Esophagus squamous epithelium (tissue), 5 donors: ENCODE results near the gene FOXK2. TPM values are rescaled to one million over a fixed set of nuclear protein-coding genes. Genes with fewer than 3 reads are reported as not detected.

Source experiments
- DNase-seq: peaks from one replicate; lab custom pipeline; 2025; lab: John Stamatoyannopoulos, UW
- H3K27ac ChIP-seq, 4 donors: fragments of 200-600 bp; sonication (generic); one replicate each; pipeline ENCODE4 v1.5.1; 2016 to 2019; ENCODE audit warnings: mild to moderate bottlenecking in 1 of 4
- H3K27me3 ChIP-seq, 4 donors: fragments of 200-600 bp; sonication (generic); 1 replicate in 3 of 4; 2 replicates in 1 of 4; pipeline versions ENCODE4 v1.5.1 to v1.6.0; 2017 to 2021; ENCODE audit warnings: antibody characterized with exemption in 1 of 4
- H3K36me3 ChIP-seq, 3 donors: fragments of 200-600 bp; sonication (generic); one replicate each; pipeline ENCODE4 v1.5.1; 2016 to 2019
- H3K4me1 ChIP-seq, 3 donors: fragments of 200-600 bp; sonication (generic); one replicate each; pipeline ENCODE4 v1.5.1; 2017 to 2019
- H3K4me3 ChIP-seq, 4 donors: fragments of 200-600 bp; sonication (generic); 1 replicate in 3 of 4; 2 replicates in 1 of 4; pipeline ENCODE4 v1.5.1; 2016 to 2019; ENCODE audit warnings: mild to moderate bottlenecking in 2 of 4, moderate library complexity in 1 of 4
- H3K9me3 ChIP-seq, 3 donors: fragments of 200-600 bp; sonication (generic); one replicate each; pipeline ENCODE4 v1.5.1; 2016 to 2019
- CTCF ChIP-seq, 6 experiments: fragments of 450-650 bp in 4 of 6; fragments of 200-600 bp in 2 of 6; sonication (generic) in 2 of 6; IDR thresholded peaks; one replicate each; pipeline ENCODE4 v1.5.1; 2016 to 2019; ENCODE audit warnings: antibody characterized with exemption in 6 of 6, mild to moderate bottlenecking in 4 of 6, moderate library complexity in 4 of 6
- POLR2A ChIP-seq, 4 donors: fragments of 450-650 bp; IDR thresholded peaks; one replicate each; pipeline ENCODE4 v1.6.1; 2017; ENCODE audit warnings: antibody characterized with exemption in 4 of 4, mild to moderate bottlenecking in 4 of 4, moderate library complexity in 3 of 4
- WGBS, 2 donors: methylation state at CpG; one replicate each; pipeline ENCODE4 v1.1.5; 2018; 5-methylcytosine and 5-hydroxymethylcytosine counted together
- intact Hi-C: fragments of 100-400 bp; cut with DNase I; formaldehyde crosslinking; loops from one replicate; pipeline ENCODE4 v1.15.0; 2022
- total RNA-seq, 4 donors: library from RNA; depleted of rRNA; stranded (reverse); fragments of >200 nt; gene quantifications; one replicate each; pipeline ENCODE4 v1.1.0, GENCODE V29; 2016
- donor health status: DM: yes; HTN: yes; CAD: no.

Gene FOXK2
- total RNA-seq, 4 donors from 2014 or later = 26.3 to 38.2 (median 34.5) TPM

GRCh38 chr17:82648742-82649331 is 129.3 kb downstream of the FOXK2 start:
- Histone ChIP-seq H3K4me1 (peaks cover 8 to 44% (median 17%) of the 10 kb centered on the region in 3 donors), H3K36me3 (peaks cover 0 to 13% (median 0%) of the 10 kb centered on the region in 3 donors), H3K9me3 (no peaks in the 10 kb centered on the region), H3K27me3 (no peaks in the 10 kb centered on the region), H3K27ac (peak overlapping the region; percentile 74 to 98 (median 88)), H3K4me3 (peak overlapping the region; percentile 17 to 64 (median 44))
- 0% methylated on average over 7 to 15 of the region's 37 CpGs for WGBS, 2 donors
- intact Hi-C loops = loop anchor here (5.0 kb wide), 1 partner anchor 103 kb away; the partner anchor contains the start of gene TBCD
- TF ChIP-seq CTCF (IDR thresholded peaks at IDR 0.05) (no peak), POLR2A (IDR thresholded peaks at IDR 0.05) (no peak)
- peak; percentile 38 for DNase-seq

GRCh38 chr17:82649501-82650261 is 130.1 kb downstream of the FOXK2 start:
- Histone ChIP-seq H3K9me3 (no peaks in the 10 kb centered on the region), H3K4me1 (peaks cover 8 to 45% (median 17%) of the 10 kb centered on the region in 3 donors), H3K36me3 (peaks cover 0 to 4% (median 0%) of the 10 kb centered on the region in 3 donors), H3K27me3 (no peaks in the 10 kb centered on the region), H3K27ac (peak overlapping the region in 1 of 4 donors; percentile 98), H3K4me3 (no peak overlapping the region)
- 68 to 87% methylated on average over 5 to 11 of the region's 22 CpGs for WGBS, 2 donors
- no peak for TF ChIP-seq CTCF (IDR thresholded peaks at IDR 0.05)
- no peak for TF ChIP-seq POLR2A (IDR thresholded peaks at IDR 0.05)
- DNase-seq = no peak
- intact Hi-C loops = loop anchor here (5.0 kb wide), 1 partner anchor 103 kb away; the partner anchor contains the start of gene TBCD

- Histone ChIP-seq H3K27ac (no peak overlapping the region), H3K4me3 (no peak overlapping the region), H3K36me3 (peaks cover 0 to 7% (median 0%) of the 10 kb centered on the region in 3 donors), H3K9me3 (no peaks in the 10 kb centered on the region), H3K27me3 (no peaks in the 10 kb centered on the region), H3K4me1 (peaks cover 8 to 41% (median 15%) of the 10 kb centered on the region in 3 donors)
- WGBS, 2 donors = 70 to 77% methylated on average over 10 of the region's 10 CpGs
- no peak for DNase-seq
- TF ChIP-seq POLR2A (IDR thresholded peaks at IDR 0.05) (no peak), CTCF (IDR thresholded peaks at IDR 0.05) (no peak)
- intact Hi-C loops = no loop called here
Measured at GRCh38 chr17:82650723-82651122, 131.2 kb downstream of the FOXK2 start.

- intact Hi-C loops = no loop called here
- TF ChIP-seq POLR2A (IDR thresholded peaks at IDR 0.05) (no peak), CTCF (IDR thresholded peaks at IDR 0.05) (no peak)
- H3K27ac ChIP-seq = peak overlapping the region in 2 of 4 donors; percentile 49 to 70
Measured at GRCh38 chr17:82653651-82654528, 134.4 kb downstream of the FOXK2 start.

More at GRCh38 chr17:82653651-82654528, 134.4 kb downstream of the FOXK2 start:
- Histone ChIP-seq H3K27me3 (no peaks in the 10 kb centered on the region), H3K36me3 (peaks cover 0 to 39% (median 0%) of the 10 kb centered on the region in 3 donors), H3K9me3 (no peaks in the 10 kb centered on the region), H3K4me3 (no peak overlapping the region), H3K4me1 (peaks cover 0 to 20% (median 0%) of the 10 kb centered on the region in 3 donors)
- DNase-seq = no peak
- WGBS, 2 donors = 75 to 87% methylated on average over 11 to 16 of the region's 30 CpGs

Other genes starting within 250 kb of the FOXK2 start
- gene CSNK1D, start 246.0 kb upstream of the FOXK2 start, total RNA-seq = 100 to 1,000 TPM in 1 of 4 donors, 10 to 100 TPM in 3; 24.6 to 102 (median 57.1) TPM
- gene CD7, start 202.1 kb upstream of the FOXK2 start, total RNA-seq = 1 to 10 TPM; 3.0 to 4.4 (median 4.1) TPM
- 10 to 100 TPM in 1 of 4 donors, 1 to 10 TPM in 3; 4.3 to 19.5 (median 6.5) TPM for gene SECTM1, start 186.0 kb upstream of the FOXK2 start, total RNA-seq
- gene TEX19, start 160.5 kb upstream of the FOXK2 start, total RNA-seq = not detected
- gene UTS2R, start 148.0 kb upstream of the FOXK2 start, total RNA-seq = not detected
- gene HEXD, start 101.4 kb upstream of the FOXK2 start, total RNA-seq = 10 to 100 TPM; 10.6 to 42.0 (median 12.9) TPM
- 10 to 100 TPM; 11.9 to 26.7 (median 19.4) TPM for gene OGFOD3, start 101.1 kb upstream of the FOXK2 start, total RNA-seq
- 10 to 100 TPM; 31.7 to 74.3 (median 51.1) TPM for gene CYBC1, start 69.0 kb upstream of the FOXK2 start, total RNA-seq
- 10 to 100 TPM; 33.2 to 47.5 (median 40.2) TPM for gene NARF, start 61.0 kb upstream of the FOXK2 start, total RNA-seq
- gene WDR45B, start 128.7 kb downstream of the FOXK2 start, total RNA-seq = 100 to 1,000 TPM in 1 of 4 donors, 10 to 100 TPM in 3; 85.1 to 104 (median 89.3) TPM
- 10 to 100 TPM in 2 of 4 donors, 1 to 10 TPM in 2; 3.4 to 20.8 (median 9.8) TPM for gene RAB40B, start 179.0 kb downstream of the FOXK2 start, total RNA-seq
- 10 to 100 TPM in 2 of 4 donors, 1 to 10 TPM in 2; 9.1 to 13.5 (median 10.2) TPM for gene FN3KRP, start 197.0 kb downstream of the FOXK2 start, total RNA-seq
- gene FN3K, start 215.9 kb downstream of the FOXK2 start, total RNA-seq = 10 to 100 TPM in 1 of 4 donors, 1 to 10 TPM in 1, under 1 TPM in 1, not detected in 1; 0.44 to 10.2 (median 2.3) TPM
- gene TBCD, start 232.3 kb downstream of the FOXK2 start, total RNA-seq = 10 to 100 TPM; 38.8 to 58.3 (median 55.0) TPM